ENCODE measurements around the gene CLEC18A. TPM values are rescaled to one million over a fixed set of nuclear protein-coding genes. Genes with fewer than 3 reads are reported as not detected.

The CLEC18A gene
- 0.33 and 0.58 TPM in 2 replicates for total RNA-seq

DNA sequence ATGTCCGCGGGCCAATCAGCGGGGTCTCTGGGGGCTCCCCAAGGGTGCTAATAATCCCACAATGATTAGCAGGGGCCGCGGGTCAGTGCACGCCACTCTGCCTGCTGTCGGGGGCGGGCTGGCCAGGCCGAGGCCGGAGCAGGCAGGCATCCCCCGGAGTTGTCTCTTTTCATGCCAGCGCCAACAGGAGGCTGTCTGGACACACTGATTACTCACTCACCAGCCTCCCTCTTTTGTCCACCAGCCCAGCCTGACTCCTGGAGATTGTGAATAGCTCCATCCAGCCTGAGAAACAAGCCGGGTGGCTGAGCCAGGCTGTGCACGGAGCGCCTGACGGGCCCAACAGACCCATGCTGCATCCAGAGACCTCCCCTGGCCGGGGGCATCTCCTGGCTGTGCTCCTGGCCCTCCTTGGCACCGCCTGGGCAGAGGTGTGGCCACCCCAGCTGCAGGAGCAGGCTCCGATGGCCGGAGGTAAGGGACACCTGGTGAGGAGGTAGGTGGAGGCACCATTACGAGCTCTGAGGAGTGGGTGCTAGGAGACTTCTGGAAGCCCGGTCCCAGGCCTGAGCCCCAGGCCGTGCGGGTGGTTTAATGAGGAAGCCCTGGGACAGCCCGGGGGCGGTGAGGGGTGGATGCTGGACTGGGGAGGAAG lies at the start of gene CLEC18A:
Gene CLEC18A (plus strand): TSS at position 318 of the 655 bp plus-strand sequence. CDS start 33 bp downstream, at position 351.

Other genes starting within 250 kb of the CLEC18A start
- 1,009 and 1,292 TPM in 2 replicates for gene NQO1, start 224.8 kb upstream of the CLEC18A start, total RNA-seq
- 15.4 and 26.5 TPM in 2 replicates for gene NOB1, start 196.4 kb upstream of the CLEC18A start, total RNA-seq
- 20.2 and 29.2 TPM in 2 replicates for gene WWP2, start 189.0 kb upstream of the CLEC18A start, total RNA-seq
- gene PDPR, start 163.0 kb downstream of the CLEC18A start, total RNA-seq: 18.8 and 25.5 TPM in 2 replicates
- gene CLEC18C, start 222.5 kb downstream of the CLEC18A start, total RNA-seq: 0.15 and 0.99 TPM in 2 replicates